IPS-NIHi11 (cell line): Measurements from ENCODE around the gene RPH3AL.

Source experiments
- DNase-seq: peaks from one replicate; pipeline ENCODE4 v3.0.0; 2012; ENCODE audit warnings: mixed read lengths, low spot score

Gene RPH3AL

DNA sequence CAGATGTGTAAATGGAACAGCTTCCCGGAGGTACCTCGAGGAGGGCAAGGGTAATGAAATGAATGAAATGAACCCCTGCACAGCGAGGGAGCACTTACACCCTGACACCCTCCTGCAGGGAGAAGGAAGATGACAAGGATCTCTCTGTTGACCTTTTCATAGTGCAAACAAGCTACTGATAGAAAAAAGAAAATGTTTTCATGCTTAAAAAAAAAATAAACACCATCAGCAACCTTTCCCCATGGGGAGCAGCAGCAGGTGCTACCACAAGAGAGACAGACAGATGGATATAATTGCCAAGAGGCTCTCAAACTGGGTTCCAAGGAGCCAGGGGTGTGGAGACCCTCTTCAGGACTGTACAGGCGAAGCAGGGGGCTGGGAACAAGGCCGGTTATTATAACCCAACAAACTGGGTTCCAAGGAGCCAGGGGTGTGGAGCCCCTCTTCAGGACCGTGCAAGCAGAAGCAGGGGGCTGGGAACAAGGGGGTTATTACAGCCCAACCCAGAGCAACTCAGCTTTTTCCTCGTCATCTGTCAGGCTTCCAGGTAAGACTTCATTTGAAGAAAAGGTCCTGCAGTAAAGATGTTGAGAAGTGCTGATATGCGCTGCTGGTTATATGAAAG, 718 bp upstream of the RPH3AL start:
- DNase-seq, result no peak

GRCh38 chr17:351875-352420, 659 bp downstream of the RPH3AL start:
- no peak for DNase-seq

- no peak for DNase-seq
These were observed 1.2 kb downstream of the RPH3AL start for GRCh38 chr17:351449-351738.

DNA sequence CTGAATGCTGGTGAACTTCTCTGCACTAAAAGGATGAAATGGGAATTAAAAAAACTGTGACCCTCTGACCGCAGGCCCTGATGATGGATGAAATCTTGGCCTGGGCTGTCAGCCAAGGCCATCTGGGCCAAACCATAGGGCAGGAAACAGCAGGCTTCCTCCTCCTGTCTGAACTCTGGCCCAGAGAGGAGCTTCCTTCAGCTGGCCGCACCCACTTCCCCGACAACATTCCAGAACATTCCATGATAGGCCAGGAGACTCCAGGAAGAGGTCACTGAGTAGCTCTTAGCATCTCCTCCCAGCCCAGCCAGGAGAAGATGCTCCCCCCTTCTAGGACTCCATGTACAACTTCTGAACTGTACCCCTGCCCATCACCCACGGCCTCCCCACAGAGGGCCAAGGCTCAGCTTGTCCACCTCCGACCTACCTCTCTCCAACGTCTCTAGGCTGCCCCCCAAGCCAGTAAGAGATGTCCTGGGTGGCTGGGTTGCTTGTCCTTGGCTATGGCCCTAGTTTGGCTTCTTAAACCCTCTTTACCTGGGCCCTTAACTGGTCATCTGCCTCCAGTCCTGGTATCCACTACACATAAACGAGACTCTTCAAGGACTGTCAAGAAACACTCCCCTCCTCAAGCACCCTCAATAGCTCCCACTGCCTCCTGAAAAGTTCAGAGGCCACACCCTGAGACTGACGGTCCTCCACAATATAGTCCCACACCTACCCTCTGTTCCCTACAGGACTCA, 1.7 kb downstream of the RPH3AL start:
- DNase-seq, result no peak

DNA sequence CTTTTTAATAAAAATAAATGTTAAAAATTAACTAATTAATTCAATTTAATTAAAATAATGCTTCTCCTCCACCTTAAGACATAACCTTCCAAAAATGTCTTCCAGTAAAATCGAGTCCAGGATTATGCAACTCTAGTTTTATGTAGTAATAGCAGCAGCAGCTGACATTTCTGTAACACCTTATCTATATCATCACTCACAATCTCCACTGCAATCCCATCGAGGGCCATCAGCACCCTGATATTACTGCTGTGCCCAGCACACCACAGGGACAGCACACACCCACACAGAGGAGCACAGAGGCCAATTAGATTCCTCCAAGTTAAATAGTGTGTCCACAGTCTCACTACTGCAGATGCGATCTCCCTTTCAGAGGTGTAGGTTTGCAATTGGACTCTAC, 2.9 kb downstream of the RPH3AL start:
- DNase-seq, result no peak

GRCh38 chr17:348692-349425, 3.7 kb downstream of the RPH3AL start:
- no peak for DNase-seq

DNA sequence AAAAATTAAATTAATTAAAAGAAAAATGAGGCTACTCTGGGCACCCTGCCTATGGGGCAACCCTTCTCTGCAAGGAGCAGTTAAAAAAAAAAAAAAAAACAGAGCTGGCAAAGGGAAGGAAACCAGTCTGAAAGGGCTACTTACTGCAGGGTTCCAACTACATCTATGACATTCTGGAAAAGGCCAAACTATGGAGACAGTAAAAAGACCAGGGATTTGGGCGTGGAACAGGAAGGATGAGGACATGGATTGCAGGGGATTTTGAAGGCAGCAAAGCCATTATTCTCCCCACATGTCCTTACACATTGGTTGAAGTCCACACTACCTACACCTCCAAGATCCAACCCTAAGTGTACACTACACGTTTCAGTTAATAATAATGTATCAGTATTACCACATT, 4.6 kb downstream of the RPH3AL start:
- DNase-seq, result no peak

DNA sequence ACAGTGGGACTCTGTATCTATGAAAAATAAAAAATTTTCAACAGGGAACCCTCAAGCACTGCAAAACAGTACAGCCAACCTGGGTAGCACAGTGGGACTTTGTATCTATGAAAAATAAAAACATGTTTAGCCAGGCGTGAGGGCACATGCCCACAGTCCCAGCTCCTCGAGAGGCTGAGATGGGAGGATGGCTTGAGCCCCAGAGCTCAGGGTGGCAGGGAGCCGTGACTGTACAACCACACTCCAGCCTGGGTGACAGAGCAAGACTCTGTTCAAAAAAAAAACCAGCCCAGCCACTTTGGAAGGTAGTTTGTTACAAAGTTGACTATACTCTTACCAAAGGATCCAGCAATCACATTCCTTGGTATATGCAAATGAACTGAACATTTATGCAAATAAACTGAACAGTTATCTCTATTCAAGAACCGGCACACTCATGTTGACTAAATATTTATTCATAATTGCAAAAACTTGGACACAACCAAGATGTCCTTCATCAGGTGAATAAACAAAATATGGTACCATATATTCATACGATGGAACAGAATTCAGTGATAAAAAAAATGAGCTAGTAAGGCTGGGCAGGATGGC, 5.2 kb downstream of the RPH3AL start:
- DNase-seq, result no peak

DNA sequence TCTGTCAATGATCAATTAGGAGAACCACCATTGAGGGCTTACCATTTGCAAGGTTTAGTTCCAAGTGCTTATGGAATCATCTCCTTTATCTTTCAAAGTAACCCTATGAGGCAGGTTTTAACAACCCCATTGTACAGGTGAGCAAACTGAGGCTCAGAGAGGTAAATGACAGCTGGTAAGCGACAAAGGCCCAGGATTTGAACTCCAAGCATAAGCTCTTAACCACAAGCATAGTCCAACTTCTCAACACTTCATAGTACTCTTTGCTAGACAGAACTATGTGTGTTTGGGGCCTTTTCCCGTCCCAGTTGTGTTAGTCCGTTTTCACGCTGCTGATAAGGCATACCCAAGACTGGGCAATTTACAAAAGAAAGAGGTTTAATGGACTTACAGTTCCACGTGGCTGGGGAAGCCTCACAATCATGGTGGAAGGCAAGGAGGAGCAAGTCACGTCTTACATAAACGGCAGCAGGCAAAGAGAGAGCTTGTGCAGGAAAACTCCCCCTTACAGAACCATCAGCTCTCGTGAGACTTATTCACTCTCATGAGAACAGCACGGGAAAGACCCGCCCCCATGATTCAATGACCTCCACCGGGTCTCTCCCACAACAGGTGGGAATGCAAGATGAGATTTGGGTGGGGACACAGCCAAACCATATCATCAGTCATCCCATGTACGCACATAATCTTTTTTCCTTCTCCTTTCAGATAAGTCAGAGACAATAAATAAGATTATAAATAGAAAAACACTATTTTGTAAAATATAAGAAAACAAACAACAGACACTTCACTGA, 6.4 kb downstream of the RPH3AL start:
- no peak for DNase-seq

- no peak for DNase-seq
These were observed 7.3 kb downstream of the RPH3AL start for GRCh38 chr17:345261-345660.

DNA sequence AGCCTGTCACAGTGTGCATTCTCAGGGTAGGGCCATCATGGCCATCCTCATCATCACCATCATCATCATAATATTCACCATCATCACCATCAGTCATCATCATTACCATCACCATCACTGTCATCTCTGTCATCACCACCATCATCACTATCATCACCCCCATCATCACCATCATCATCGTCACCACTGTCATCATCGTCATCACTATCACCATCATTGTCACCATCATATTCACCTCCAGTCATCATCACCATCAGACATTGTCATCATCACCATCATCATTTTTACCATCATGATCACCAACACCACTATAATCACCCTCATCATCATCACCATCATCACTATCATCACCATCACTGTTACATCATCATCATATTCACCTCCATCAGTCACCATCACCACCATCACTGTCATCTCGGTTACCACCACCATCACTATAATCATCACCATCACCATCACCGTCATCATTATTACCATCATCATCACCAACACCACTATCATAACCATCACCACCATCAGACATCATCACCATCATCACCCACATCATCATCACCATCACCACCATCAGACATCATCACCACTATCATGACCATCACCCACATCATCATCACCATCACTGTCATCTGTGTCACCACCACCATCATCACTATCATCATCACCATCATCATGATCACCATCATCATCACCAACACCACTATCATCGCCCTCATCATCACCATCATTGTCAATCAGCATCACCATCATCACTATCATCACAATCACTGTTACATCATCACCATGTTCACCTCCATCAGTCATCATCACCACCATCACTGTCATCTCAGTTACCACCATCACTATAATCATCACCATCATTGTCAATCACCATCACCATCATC, 8.5 kb downstream of the RPH3AL start:
- no peak for DNase-seq

DNA sequence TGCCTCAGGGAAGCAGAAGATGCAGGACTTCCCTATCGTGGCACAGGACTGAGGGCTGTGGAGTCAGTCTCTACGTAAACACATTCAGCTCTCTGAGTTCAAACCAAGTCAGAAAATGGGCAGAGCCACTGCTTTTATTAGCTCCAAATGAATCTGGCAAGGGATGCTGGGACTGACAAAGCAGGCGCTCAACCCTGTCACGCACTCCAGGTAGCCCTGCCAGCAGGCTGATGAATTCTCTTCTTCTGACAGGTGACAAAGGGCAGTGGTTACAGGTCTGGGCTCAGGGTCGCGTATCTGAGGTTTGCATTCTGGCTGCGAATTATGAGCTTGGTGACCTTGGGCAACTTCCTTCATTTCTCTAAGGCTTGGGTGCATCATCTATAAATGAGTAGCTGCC, 9.4 kb downstream of the RPH3AL start:
- no peak for DNase-seq

DNA sequence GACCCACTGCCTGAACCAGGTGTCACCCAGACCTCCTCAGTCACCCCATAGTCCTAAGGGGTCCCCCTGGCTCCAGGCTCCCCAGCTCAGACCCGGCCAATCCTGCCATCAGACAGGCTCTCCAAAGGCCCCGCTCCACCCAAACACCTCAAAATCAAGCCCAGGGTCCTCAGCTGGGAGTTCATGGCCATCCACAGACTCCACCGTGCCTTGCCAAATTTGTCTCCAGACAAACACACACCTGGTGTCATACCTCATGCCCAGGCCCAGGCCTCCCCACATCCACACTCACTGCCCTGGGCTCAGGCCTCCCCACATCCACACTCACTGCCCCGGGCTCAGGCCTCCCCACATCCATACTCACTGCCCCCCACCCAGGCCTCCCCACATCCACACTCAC, 12.5 kb downstream of the RPH3AL start:
- DNase-seq, result no peak

- DNase-seq, result no peak
These were observed 13.2 kb downstream of the RPH3AL start for GRCh38 chr17:339193-340061.

DNA sequence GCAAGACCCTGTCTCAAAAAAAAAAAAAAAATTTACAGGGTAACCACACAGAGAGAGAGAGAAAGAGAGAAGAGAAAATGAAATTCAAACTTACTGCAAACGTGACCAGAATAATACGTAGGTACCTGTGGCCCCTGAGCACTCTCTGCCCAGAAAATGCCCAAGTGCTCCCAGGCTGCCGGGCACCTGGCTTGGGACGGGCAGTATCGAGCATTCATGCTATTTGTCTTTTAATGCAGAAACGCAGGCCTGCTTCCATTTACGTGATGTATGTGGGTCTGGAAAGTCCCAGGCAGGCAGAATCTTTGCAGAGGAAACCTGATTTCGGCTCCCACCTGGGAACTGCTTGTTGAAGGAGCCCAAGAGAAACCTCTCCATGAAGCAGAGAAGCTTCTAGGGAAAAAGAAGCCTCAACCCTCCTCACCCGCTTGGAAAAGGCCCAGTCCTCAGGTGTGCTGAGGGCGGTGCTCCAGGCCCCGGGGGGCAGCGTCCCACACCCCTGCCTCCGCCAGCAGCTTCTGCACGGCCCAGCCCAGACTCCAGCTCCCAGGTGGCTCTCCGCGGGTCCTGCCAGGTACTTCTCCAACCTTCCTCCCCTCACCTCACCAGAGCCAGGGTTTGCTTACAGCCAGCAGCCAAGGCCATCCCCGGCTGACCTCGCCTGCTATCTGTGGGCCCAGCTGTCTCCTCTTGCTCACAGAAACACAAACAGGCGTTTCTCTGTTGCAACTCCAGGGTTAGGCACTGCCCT, 14.0 kb downstream of the RPH3AL start:
- DNase-seq, result no peak

GRCh38 chr17:337866-338265, 14.7 kb downstream of the RPH3AL start:
- DNase-seq, result no peak

GRCh38 chr17:337453-337852, 15.2 kb downstream of the RPH3AL start:
- no peak for DNase-seq

DNA sequence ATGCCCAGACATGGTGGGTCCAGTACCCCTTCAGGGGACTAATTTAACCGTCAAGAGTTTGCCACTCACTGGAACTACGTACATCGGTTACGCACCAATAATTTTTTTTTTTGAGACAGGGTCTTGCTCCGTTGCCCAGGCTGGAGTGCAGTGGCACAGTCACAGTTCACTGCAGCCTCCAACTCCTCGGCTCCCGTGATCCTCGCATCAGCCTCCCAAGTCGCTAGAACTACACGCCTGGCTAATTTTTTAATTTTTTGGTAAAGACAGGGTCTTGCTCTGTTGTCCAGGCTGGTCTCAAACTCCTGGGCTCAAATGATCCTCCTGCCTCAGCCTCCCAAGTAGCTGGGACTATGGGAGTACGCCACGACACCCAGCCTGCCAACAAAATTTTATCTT, 15.6 kb downstream of the RPH3AL start:
- no peak for DNase-seq
